Activated CD8-positive, alpha-beta T cell treated with anti-CD3 and anti-CD28 coated beads for 36 hours (primary cell): Measurements from ENCODE around the gene RSAD2. TPM values are rescaled to one million over a fixed set of nuclear protein-coding genes. Genes with fewer than 3 reads are reported as not detected.

ENCODE experiments used
- ATAC-seq: fragments of 200-7000 bp; cut with Tn5 transposase; one replicate; pipeline ENCODE4 v1.10.0; 2021; ENCODE audit warnings: mild to moderate bottlenecking, moderate library complexity
- CTCF ChIA-PET: fragments of 350-600 bp; sonication (Branson Sonifier 250); formaldehyde crosslinking; loops from one replicate; lab custom pipeline; 2021; ENCODE audit warnings: antibody characterized with exemption; lab: Charles Lee
- POLR2A ChIA-PET: fragments of 350-600 bp; sonication (Branson Sonifier 250); formaldehyde crosslinking; loops from one replicate; lab custom pipeline; 2021; ENCODE audit warnings: antibody characterized with exemption; lab: Charles Lee
- DNase-seq: peaks from one replicate; pipeline ENCODE4 v3.0.0-alpha.2; 2020
- H3K27ac Mint-ChIP-seq: one replicate; pipeline ENCODE4 v1.8.0; 2021; ENCODE audit warnings: mild to moderate bottlenecking, mixed read lengths
- H3K27me3 Mint-ChIP-seq: one replicate; pipeline ENCODE4 v1.8.0; 2021; ENCODE audit warnings: mixed read lengths
- H3K36me3 Mint-ChIP-seq: one replicate; pipeline ENCODE4 v1.8.0; 2021; ENCODE audit warnings: low read depth, mixed read lengths
- H3K4me1 Mint-ChIP-seq: one replicate; pipeline ENCODE4 v1.8.0; 2021; ENCODE audit warnings: low read depth, mixed read lengths
- H3K4me3 Mint-ChIP-seq: one replicate; pipeline ENCODE4 v1.8.0; 2021; ENCODE audit warnings: mild to moderate bottlenecking, moderate library complexity, mixed read lengths
- H3K9me3 Mint-ChIP-seq: one replicate; pipeline ENCODE4 v1.8.0; 2021; ENCODE audit warnings: mixed read lengths
- intact Hi-C: fragments of 100-400 bp; cut with micrococcal nuclease; formaldehyde crosslinking; loops from one replicate; pipeline ENCODE4 v1.10.0; 2022
- total RNA-seq, 2 experiments: library from RNA; stranded (reverse); gene quantifications; one replicate each; pipeline ENCODE4 v1.2.3, GENCODE V29; 2021
- TF ChIP-seq, protein P1 (sequence below): fragments of 200-600 bp; IDR thresholded peaks from one replicate; pipeline ENCODE4 v1.8.0; 2022; ENCODE audit warnings: antibody characterized with exemption, mild to moderate bottlenecking

Gene RSAD2
- total RNA-seq, 2 experiments from 2014 or later, result 2.8 to 3.7 TPM

DNA sequence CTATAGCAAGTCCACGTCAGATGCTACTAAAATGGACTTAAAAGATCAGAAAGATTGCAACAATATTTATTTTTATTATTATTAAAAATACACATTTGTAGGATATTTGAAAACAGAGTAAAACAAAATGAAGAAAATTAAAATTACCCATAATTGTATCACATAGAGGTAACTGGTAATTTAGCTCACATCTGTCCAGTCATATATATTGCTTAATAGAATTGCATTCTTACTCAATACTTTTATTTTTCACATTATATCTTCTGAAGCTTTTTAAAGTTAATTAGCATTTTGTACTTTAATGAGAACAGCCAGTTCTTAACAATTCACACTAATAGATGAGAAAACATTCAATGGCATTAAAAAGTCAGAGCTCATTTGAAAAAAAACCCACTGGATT, 28.1 kb downstream of the RSAD2 start:
- TF ChIP-seq, protein P1, sequence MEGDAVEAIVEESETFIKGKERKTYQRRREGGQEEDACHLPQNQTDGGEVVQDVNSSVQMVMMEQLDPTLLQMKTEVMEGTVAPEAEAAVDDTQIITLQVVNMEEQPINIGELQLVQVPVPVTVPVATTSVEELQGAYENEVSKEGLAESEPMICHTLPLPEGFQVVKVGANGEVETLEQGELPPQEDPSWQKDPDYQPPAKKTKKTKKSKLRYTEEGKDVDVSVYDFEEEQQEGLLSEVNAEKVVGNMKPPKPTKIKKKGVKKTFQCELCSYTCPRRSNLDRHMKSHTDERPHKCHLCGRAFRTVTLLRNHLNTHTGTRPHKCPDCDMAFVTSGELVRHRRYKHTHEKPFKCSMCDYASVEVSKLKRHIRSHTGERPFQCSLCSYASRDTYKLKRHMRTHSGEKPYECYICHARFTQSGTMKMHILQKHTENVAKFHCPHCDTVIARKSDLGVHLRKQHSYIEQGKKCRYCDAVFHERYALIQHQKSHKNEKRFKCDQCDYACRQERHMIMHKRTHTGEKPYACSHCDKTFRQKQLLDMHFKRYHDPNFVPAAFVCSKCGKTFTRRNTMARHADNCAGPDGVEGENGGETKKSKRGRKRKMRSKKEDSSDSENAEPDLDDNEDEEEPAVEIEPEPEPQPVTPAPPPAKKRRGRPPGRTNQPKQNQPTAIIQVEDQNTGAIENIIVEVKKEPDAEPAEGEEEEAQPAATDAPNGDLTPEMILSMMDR, result no peak
- H3K9me3 Mint-ChIP-seq, result peaks cover 36% of the 10 kb centered on the region
- H3K4me3 Mint-ChIP-seq, result no peak overlapping the region
- ChIA-PET CTCF (interaction anchor here (0.6 to 5.5 kb wide), 14 partner anchors 9 to 139 kb away, joined by 3 to 44 read pairs (median 4); partner anchors contain the start of gene CMPK2), POLR2A (interaction anchor here (0.8 to 6.3 kb wide), 4 partner anchors 8 to 40 kb away, joined by 6 to 44 read pairs (median 7); partner anchors contain the start of genes CMPK2 and RNF144A)
- no peaks in the 10 kb centered on the region for H3K27me3 Mint-ChIP-seq
- peaks cover 53% of the 10 kb centered on the region for H3K4me1 Mint-ChIP-seq
- peak overlapping the region; percentile 60 for H3K27ac Mint-ChIP-seq
- peaks cover 67% of the 10 kb centered on the region for H3K36me3 Mint-ChIP-seq
- ATAC-seq (no peak), DNase-seq (no peak)
- intact Hi-C loops, result loop anchor here (5.0 kb wide), 1 partner anchor 38 kb away; the partner anchor contains the start of gene CMPK2

- intact Hi-C loops, result loop anchor here (5.0 kb wide), 1 partner anchor 39 kb away; the partner anchor contains the start of gene CMPK2
- ATAC-seq, result peak; percentile 75
- peak overlapping the region; percentile 97 for H3K27ac Mint-ChIP-seq
- TF ChIP-seq, protein P1, result no peak
- H3K9me3 Mint-ChIP-seq, result peaks cover 39% of the 10 kb centered on the region
- H3K4me1 Mint-ChIP-seq, result peaks cover 58% of the 10 kb centered on the region
- ChIA-PET CTCF (interaction anchor here (0.6 to 5.5 kb wide), 14 partner anchors 9 to 138 kb away, joined by 3 to 44 read pairs (median 4); partner anchors contain the start of gene CMPK2), POLR2A (interaction anchor here (0.8 to 6.3 kb wide), 4 partner anchors 9 to 41 kb away, joined by 6 to 44 read pairs (median 7); partner anchors contain the start of genes CMPK2 and RNF144A)
- H3K36me3 Mint-ChIP-seq, result peaks cover 73% of the 10 kb centered on the region
- DNase-seq, result peak; percentile 48
- no peak overlapping the region for H3K4me3 Mint-ChIP-seq
- H3K27me3 Mint-ChIP-seq, result no peaks in the 10 kb centered on the region
These were observed 28.7 kb downstream of the RSAD2 start for GRCh38 chr2:6906165-6906741.

GRCh38 chr2:6908291-6908690, 30.7 kb downstream of the RSAD2 start:
- intact Hi-C loops, result loop anchor here (5.0 kb wide), 1 partner anchor 41 kb away; the partner anchor contains the start of gene CMPK2
- Mint-ChIP-seq H3K4me3 (no peak overlapping the region), H3K4me1 (peaks cover 77% of the 10 kb centered on the region), H3K27me3 (no peaks in the 10 kb centered on the region), H3K9me3 (peaks cover 31% of the 10 kb centered on the region), H3K36me3 (peaks cover 75% of the 10 kb centered on the region), H3K27ac (peak overlapping the region; percentile 97)
- ChIA-PET POLR2A (interaction anchor here (1.0 to 6.3 kb wide), 6 partner anchors 8 to 43 kb away, joined by 3 to 44 read pairs (median 8); partner anchors contain the start of genes CMPK2, RNF144A and RSAD2), CTCF (interaction anchor here (1.3 to 5.5 kb wide), 3 partner anchors 8 to 21 kb away, joined by 3 to 44 read pairs (median 37); no protein-coding TSS in a partner anchor)
- DNase-seq (no peak), ATAC-seq (no peak)
- TF ChIP-seq, protein P1, result no peak

DNA sequence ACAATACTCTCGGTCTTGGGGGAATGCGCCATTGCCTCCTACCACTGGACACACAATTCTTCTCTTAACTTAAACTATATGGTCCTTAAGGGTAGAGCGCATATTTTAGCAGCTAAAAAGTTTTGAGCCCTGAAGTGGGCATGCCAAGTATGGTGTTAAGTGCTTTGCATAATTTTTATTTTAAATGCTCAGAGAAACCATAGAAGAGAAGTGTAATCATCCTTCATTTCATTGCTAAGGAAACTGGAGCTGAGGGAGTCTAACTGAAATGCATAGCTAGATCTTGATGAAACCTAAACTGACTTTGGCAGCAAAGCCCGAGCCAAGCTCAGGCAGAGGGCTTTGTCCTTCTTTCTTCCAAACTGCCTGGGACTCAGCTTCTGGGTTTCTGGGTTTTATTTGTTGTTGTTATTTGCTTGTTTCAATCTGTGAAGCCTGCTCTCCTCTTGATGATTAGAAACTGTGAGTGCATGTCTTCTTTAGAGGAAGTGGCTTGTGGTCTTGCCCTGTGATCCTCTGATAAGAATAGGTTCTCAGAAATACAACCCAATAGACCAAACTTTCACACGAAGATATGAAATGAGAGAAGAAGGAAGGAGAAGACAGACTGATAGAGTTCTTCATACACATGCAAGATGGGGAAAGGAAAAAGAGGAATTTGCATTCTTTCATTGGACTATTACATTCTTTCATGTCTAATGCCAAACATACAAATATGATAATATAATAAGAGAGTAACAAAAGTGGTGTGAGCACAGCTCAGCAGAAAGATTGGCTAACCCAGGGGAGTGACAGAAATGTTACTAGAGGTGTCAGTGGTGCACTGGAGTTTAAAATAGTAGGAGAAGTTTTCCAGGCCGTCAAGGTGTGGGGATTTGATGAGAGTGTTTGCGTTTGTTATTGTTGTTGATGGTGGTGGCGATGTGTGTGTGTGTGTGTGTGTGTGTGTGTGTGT, 32.1 kb downstream of the RSAD2 start:
- H3K4me3 Mint-ChIP-seq, result peak overlapping the region; percentile 48
- CTCF ChIA-PET, result interaction anchor here (0.6 to 7.5 kb wide), 7 partner anchors 7 to 188 kb away, joined by 3 to 80 read pairs (median 5); partner anchors contain the start of gene RSAD2
- peaks cover 73% of the 10 kb centered on the region for H3K36me3 Mint-ChIP-seq
- POLR2A ChIA-PET, result interaction anchor here (0.6 to 6.3 kb wide), 7 partner anchors 8 to 44 kb away, joined by 3 to 44 read pairs (median 8); partner anchors contain the start of genes CMPK2, RNF144A and RSAD2
- H3K27ac Mint-ChIP-seq, result peak overlapping the region; percentile 97
- TF ChIP-seq, protein P1, result no peak
- DNase-seq (peak; percentile 78), ATAC-seq (peak; percentile 49)
- H3K27me3 Mint-ChIP-seq, result no peaks in the 10 kb centered on the region
- intact Hi-C loops, result loop anchor here (5.0 kb wide), 1 partner anchor 42 kb away; the partner anchor contains the start of gene CMPK2
- H3K4me1 Mint-ChIP-seq, result peaks cover 88% of the 10 kb centered on the region
- peaks cover 25% of the 10 kb centered on the region for H3K9me3 Mint-ChIP-seq
